ENCODE results near the gene ACAD8.

ACAD8 gene

DNA sequence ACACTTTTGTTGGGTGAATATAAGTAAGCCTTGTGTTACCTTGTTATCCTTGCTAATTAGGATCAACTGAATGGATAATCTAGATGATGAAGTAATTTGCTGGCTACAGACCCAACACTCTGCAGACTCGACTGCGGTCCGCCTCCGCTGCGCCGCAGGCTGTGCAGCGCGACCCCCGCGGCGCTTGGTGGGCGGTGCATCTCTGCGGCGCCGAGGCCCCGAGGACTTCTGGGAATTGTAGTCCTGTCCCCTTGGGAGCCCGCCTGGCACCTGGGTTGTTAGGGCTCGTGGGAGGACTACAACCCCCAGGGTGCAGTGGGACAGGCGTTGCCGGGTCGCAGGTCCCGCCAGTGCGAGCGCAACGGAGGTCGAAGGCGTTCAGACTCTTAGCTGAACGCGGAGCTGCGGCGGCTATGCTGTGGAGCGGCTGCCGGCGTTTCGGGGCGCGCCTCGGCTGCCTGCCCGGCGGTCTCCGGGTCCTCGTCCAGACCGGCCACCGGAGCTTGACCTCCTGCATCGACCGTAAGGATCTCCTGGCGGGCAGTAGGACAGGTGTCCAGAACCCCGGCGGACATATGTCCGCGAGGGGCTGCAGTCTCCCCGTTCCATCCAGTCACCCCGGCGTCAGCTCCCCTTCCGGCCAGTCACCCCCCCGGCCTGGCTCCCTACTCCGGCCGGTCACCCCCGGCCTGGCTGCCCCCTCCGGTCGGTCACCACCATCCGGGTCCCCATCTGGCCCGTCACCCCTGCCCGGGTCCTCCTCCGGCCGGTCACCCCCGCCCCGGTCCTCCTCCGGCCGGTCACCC, at the start of gene ACAD8, which contains the start of gene THYN1:
ACAD8 (plus strand) TSS at position 381 of the 806 bp plus-strand sequence; CDS start at position 414, 33 bp downstream.
THYN1 (minus strand) TSS at position 165 of the 806 bp plus-strand sequence. CDS start 470 bp downstream, outside the sequence.
- peak; percentile 100 for DNase-seq

DNA sequence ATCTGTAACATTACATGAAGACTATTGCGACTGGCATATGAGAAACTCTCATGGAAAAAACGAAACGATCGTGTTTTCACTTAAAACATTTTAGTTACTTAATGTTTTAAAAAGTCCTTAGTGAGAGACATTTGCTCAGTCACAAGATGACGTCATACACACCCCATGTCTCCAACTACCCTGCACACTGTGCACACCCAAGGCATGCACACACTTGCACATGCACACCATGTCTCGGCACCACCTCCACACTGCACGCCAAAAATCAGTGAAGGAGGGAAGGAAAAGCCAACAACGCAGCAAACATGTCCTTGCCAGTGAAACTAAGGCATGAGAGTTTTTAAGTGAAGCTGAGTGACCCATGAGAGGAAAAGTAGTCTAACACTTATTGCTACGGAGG, 47.6 kb upstream of the ACAD8 start:
- no peak for DNase-seq

DNA sequence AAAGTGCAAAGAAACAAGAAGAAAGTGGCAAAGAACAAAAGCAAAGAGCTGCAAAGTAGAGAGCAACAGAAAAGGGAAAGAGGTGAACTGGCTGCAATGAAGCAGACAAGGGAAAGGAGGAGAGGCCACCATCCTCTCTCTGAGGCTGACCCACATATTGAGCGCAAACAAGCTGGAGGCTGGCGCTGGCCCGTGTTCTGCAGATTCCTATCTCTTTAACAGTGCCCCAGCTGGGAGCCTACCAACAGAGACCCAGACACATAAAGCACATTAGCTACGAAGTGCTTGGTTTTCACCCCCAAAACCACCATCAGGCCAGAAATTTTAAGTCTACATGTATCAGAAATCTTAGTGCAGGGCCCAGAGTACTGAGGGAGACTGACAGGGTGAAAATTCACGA, 47.2 kb upstream of the ACAD8 start:
- DNase-seq, result no peak

DNA sequence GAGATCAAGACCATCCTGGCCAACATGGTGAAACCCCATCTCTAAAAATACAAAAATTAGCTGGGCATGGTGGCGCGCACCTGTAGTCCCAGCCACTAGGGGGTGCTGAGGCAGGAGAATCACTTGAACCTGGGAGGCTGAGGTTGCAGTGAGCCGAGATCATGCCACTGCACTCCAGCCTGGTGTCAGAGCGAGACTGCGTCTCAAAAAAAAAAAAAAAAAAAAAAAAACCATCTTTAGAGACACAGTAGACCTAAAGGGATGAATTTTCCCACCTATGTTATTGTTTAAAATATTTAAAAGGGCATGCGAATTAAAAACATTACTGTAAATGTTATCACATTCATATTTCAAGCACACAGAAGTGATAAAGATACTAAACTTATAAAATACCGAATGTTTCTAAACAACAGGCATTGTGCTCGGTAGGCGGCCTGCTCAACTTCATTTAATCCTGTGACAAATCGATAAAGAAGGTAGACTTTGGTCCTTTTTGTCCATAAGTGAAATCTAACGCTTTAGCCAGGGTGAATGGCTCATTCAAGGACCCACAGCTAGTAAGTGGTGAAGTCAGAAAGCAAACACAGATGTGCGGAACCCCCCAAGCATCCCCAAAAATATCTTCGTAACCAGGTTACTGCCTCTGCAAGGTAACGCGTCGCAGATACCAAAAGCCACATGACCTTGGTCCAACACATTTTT, 45.7 kb upstream of the ACAD8 start:
- peak; percentile 11 for DNase-seq

DNA sequence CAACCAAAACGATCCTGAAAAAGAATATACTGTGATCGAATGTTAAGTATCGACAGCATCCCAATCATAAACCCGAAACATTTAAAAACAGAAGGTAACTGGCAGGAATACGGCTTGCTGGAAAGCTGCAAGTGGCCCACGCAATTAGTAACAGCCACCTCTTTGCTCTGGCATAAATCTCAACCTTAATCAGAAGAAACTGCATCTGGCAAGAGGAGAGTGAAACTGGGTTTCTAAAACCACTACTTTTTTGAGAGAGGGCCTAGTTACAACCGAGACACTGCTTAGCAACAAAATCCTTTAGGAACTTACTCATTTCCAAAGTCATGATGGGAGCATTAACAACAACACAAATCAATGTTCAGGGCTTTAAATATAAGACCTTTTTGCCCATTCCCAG, 37.5 kb upstream of the ACAD8 start:
- DNase-seq, result no peak

DNA sequence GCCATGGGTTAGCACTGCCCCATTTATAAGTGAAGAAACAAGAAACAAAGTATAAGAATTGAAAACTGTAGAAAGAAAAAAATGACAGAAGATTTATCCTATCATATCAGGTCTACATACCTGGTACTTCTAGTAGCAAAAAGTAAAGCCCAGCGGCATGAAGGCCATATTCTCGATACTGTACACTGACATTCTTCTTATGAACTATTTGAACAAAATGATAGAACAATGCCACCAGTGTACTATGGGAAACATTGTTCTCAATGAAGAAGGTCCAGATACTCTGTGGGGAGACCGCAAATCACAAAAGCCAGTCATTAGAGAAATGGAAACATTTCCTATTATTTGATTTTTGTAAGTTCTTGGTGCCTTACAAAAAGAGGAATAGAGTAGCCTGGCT, 36.6 kb upstream of the ACAD8 start:
- no peak for DNase-seq

DNA sequence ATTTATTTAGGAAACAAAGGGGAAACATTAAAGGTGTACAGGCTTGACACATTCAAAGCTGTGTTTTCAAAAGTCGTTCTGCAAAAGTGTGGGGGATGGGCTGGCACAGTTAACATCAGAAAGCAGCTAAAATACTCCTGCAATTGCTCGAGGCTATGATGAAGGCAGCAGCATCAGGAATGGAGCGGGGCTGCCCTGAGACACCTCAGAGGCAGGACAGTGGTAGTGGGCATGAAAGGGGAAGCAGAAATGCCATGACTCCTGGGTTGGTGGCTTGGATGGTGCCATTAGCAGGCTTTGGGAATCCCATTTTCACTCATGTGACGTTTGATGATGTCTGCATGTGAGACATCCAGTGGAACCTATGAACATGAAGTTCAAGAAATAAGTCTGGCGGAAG, 30.2 kb upstream of the ACAD8 start:
- DNase-seq, result peak; percentile 15

DNA sequence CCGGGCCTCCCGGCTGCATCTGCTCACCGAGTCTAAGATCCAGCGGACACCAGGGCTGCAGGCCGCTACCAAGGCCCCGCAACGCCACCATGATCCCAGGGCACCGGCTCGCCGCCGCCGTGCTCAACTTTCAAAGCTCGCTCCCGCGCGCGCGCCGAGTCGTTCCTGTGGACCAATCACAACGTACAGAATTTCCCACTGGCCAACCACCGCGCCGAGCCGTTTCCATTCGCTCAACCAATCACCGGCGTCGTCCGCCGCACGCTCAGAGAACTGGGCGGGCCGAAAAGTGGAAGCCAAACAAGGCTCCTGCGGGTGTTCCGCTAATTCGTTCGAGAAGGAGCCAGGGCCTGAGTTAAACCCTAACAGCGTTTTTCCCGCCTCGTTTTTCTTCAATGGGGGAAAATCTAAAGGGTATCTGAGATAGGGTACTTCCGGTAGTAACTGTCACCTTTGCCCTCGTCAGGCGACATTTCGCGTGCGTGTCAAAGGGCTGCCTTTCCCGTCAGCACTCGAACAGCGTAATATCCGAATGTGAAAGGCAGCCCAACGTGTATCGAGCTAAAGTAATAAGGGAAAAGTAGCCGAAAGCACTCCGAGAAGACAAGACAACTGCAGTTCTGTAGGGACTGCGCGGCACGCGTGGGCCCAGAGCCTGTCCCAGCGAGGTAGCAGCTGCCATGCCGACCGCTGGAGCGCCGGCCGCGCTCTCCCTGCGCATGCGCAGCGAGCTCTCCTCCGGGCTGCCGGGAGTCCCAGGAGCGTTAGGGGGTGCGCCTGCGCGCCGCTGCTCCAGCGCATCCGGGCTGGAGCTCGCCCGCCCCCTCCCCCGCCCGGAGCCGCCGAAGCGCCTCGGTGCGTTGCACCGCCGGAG, 29.3 kb upstream of the ACAD8 start, which contains the start of the genes NCAPD3 and VPS26B:
NCAPD3 (minus strand) TSS at position 132 of the 874 bp plus-strand sequence; CDS start at position 91, 41 bp downstream.
VPS26B (plus strand) TSS at position 836 of the 874 bp plus-strand sequence. CDS start 452 bp downstream, outside the sequence.
- DNase-seq, result peak; percentile 99

DNA sequence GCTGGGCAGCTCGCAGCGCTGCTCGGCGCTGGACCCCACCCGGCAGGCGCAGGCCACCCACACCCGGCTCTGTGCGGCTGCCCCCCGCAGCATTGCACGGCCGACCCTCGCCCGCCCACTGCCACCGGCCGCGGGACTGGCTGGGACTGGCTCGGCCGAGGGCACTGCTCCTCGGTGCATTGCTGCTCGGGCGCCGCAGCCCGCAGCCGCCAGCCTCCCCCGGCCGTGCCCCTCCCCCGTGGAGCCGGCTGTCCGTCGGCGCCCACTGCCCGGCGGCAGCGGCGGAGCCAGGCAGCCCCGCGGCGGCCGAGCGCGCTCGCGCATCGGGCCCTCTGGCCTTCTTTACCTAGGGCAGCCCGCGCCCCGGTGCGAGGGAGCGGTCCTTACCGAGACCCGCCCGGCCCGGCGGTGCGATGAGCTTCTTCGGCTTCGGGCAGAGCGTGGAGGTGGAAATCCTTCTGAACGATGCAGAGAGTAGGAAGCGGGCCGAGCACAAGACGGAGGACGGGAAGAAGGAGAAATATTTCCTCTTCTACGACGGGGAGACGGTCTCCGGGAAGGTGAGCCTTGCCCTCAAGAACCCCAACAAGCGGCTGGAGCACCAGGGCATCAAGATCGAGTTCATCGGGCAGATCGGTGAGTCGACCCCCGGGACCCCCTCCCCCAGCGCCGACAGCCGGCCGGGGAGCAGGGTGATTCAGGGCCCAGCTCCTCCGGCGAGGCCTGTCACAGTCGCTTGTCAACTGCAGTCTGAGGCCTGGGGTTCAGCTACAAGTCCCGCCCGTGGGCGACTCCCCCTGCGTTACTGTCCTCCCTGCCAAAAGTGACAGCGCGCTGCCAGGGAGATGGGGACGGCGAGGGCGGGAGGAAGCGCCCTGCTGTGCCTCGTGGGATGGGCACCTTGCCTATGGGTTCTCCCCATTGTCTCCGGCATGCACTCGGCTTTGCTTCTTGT, 28.4 kb upstream of the ACAD8 start:
- DNase-seq, result peak; percentile 56

DNA sequence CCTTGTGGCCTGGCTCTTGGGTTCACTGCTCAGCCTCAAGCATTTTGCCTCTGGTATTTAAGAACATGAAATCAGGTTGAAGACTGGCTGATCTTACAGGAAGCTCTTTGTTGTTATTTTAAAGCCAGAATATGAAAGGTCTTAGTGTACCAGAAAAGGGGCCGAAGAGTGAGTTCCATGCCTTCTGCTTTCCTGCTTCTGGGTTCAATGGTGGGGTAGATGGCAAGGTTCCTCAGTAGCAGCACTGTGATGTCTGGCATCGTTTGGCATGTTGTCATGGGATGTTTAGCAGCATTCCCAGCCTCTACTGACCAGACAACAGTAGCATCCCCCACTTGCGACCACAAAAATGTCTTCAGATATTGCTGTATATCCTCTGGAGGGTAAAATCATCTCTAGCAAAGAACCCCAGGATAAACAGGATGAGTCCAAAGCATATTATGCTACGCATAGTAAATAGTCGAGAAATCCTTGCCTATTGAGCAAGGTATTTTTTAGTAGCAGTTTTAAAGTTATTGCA, 26.5 kb upstream of the ACAD8 start:
- DNase-seq, result no peak

DNA sequence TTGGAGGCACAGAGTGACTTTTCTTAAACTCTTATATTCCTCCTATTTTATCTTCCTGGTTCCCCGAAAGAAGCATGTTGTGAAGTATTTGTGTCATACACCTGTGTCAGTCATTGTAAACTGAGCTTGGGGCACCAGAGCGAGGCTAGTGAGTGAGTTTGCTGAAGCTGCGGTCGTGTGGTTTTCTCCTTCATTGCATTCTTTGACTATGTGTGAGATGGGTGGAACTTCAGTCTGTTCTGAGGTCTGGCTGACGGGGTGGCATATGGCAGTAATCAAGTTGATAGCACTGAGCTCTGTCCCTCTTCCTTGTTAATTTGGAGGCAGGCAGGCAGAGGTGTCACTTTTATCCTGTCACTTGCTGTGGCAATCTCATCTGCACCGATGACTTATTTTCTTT, 24.7 kb upstream of the ACAD8 start:
- no peak for DNase-seq

DNA sequence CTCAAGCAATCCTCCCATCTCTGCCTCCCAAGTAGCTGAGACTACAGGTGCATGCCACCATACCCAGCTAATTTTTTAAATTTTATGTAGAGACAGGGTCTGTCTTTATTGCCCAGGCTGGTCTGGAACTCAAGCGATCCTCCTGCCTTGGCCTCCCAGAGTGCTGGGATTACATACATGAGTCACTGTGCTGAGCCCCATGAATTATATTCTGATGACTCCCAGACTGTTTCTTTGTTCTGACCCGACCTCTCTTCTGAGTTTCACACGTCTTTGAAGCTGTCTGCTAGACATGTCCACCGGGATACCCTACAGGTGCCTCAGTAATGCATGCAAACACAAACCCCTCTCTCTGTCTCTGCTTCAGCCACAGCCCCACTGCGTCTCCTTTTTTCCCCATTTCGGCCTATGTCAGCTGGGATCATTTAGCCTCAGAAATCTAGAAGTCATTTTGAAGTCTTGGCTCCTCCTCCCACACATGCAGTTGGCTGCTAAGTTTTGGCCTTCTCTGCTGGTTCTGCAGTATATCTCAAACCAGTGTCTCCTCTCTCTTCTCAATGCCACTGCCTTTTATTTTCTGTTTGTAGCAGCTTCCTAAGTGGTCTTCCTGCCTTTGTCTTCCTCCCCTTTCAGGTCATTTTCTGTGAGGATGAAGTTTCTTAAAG, 24.1 kb upstream of the ACAD8 start:
- DNase-seq, result no peak

DNA sequence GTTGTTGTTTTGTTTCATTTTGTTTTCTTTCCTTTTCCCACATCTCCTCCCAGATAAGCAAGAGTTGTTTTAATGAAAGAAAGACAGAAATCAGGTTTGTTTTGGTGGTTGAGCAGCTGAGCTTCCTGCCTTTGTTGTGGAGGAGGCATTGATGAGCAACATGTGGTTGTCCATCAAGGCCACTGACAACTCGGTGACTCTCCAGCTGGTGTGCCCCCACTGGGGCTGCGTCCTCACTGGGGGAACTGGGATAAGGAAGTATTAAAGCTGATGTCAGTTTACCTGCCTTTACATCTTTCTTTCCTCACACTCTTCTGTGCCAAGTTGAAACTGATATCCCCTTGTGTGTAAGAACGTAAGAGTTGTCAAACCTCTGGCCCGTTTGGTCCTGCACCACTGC, 23.0 kb upstream of the ACAD8 start:
- no peak for DNase-seq

DNA sequence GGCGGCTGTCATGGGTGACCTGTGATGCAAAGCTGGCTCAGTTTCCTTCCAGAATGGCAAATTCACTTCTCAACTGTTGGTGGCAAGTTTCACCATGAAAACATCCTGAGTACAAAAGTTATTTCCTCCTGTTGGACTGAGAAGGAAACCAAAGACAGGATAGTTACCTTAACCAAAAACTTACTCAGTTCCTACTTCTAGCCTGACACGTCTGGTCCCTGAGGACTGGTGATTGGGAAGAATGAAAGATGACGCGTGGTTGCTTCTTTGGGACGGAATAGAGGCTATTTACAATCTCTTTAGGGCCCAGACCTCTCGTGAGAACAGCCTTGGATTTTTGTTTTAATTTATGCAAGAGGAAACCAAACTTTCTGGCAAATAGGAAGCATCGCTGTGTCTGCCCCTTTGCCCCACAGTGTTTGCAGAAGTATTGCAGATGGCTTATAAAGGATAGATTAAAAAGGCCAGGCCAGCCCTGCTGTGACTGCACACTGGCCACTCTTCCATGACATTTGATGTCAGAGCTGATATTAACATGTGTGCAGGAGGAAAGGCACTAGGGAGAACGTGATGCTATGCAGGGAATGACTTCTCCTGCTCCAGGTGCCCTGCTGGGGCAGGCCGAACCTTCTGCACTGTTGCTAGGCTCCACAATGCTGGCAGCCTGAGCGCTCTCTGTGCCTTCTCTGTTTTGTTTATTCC, 21.3 kb upstream of the ACAD8 start:
- DNase-seq, result no peak

DNA sequence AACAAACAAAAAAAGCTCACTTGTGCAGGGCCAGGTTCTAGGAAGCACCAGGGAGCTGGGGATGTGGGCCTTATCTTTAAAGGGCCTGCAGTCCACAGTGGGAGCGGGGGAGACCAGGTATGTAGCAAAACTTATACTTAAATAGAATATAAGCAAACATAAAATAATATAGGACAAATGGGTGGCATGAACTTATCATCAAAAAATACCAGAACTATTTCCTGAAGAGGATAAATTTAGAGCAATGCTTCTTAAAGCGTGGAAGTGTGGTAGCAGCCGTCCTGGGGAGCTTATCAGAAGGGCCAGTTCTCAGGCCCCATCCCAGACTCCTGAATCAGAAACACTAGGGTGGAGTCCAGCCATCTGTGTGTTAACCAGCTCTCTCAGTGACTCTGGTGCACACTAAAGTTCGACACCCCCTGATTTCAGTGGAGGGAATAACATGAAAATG, 19.6 kb upstream of the ACAD8 start:
- no peak for DNase-seq

DNA sequence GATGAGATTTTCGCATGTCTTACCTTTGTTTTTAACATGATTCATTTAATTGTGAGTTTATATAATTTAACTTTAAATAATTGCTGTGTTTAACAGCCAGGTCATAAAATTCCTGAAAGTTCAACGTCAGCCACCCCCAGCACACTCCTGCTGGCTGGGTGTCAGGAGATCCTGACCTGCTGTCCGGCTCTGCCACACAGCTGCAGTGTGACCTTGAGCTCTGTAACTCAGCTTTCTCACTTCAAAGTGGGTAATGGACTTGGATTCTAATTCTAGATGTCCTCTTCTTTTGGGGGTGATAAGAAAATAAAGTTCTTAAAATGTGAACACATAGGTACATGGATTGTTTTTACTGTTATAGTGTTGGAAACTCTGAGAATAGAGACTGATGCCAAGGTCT, 18.0 kb upstream of the ACAD8 start:
- DNase-seq, result no peak

DNA sequence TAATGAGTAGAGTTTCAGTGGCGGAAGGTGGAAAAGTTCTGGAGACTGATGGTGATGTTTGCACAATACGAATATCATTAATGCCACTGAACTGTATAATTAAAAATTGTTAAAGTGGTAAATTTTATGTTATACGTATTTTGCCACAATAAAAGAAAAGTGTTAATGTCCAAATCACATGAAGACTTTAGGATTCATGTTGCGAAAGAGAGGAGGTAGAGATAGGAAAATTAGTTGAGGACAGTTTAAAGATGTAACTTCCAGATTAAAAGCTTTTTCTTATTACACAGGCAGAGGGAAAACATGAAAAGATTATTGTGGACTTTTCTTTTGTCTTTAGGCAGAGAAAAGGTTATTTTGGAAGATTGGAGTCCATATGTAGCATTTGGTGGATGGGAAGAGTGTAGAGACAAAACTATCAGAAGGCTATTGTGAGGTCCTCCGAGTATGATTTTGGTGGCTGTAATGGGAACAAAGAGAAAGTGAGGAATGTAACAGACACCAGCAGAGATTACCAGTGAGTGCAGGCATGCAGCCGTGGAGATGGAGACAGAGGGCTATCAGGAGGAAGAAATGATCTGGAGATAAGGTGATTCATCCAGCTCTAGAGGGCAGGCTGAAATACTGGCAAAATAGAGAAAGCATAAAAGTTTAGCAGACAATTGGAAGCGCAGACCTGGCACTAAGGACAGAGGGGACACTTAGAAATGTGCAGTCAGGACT, 16.4 kb upstream of the ACAD8 start:
- DNase-seq, result no peak

DNA sequence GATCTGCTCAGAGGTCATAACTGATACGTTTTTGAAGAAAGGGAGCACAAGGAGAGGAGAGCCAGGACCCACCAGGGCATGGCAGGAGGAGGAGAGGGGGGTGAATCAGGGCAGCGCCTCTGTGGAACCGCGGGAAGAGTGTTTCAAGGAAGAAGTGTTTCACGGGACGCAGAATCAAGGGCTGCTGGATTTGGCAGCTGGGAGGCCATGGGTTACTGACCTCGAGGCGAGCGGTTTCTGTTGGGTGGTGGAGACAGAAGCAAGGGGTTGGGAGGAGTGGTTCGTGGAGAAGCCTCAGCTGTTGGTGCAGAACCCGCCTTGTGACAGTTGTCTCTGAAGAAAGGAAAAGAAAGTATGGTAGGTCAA, 15.8 kb upstream of the ACAD8 start:
- DNase-seq, result no peak

DNA sequence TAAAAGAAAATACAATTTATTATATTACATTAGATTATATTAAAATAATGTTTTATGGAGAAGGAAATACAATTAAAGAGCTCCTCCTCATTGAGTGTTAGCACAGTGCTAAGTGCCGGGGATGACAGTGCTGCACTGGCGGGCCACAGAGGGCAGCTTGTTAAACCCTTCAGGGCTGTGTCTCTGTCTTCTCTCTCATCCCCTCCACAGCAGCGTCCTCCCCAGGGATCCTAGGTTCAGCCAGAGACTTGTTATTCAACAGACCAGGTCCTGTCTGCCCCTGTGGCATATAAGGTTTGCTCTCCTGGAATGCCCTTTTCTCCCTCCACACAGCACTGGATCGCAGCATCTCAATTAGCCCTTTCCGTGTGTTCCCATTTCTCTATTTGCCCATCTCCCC, 14.4 kb upstream of the ACAD8 start:
- no peak for DNase-seq

DNA sequence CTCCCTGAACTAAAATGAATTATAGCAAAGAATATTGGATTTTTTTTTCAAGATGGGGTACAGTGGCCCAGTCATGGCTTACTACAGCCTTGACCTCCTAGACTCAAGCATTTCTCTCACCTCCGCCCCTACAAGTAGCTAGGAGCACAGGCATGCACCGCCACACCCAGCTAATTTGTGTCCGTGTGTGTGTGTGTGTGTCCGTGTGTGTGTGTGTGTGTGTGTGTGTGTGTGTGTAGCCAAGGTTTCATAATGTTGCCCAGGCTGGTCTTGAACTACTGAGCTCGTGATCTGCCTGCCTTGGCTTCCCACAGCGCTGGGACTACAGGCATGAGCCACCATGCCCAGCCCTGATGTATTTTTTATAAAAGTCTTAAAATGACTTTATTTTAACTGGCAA, 12.8 kb upstream of the ACAD8 start:
- DNase-seq, result no peak
